ENCODE data around the gene FSTL5. TPM values are rescaled to one million over a fixed set of nuclear protein-coding genes. Genes with fewer than 3 reads are reported as not detected.
"Not testable (repeated sequence)": the region's sequence is repeated elsewhere in the genome, so short reads cannot be mapped to it uniquely, and the experiment has no call there.

Gene FSTL5
- total RNA-seq, result under 1 TPM in 1 of 2 donors, not detected in 1; 0.13 TPM

DNA sequence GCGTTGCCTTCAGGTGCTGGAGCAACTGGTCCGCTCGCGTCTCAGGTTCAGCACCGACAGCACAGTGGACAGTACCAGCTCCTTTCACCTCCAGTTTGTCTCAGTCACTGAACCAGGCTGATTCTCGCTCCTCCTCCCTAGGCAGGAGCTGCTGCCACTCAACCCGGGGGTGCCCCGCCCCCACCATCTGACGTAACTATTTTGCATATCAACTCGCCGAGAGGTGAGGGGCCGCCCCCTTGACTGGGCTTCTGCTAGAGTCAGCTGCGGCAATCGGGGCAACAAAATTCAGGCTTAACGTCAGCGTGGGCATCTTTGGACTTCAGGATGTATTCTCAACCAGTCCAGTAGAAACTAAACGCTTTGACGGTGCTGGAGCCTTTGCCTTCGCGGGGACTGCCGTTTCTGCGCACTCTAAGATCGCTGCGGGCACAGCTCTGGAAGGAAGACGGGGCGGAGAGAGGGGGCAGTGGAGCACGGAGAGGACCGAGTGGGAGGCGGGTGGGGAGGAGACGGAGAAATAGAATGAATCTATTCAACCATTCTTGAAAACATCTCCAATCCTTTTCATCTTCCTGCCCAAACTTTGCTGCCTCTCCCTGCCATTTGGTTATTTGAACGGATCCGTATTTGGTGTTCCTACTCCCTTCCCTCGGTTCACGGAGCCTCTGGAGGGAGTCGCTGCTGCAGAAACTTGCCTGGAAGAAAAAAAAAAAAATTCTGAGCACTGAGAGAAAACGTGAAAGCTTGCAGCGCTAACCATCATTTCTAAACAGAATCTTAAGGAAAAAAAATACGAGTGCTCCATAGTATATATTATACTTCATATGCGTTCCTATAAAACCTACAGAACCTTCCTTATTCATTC lies at the start of gene FSTL5:
TSS of gene FSTL5 (minus strand) at position 109 of the 868 bp plus-strand sequence. CDS start 52,604 bp downstream, outside the sequence.
- H3K4me1 ChIP-seq, result no peaks in the 10 kb centered on the region
- H3K4me3 ChIP-seq, result peak within 1 kb of the TSS; percentile 29
- H3K9ac ChIP-seq (ENCODE audit: low read depth in 2 of 2, low read length in 2 of 2), result no peak within 1 kb of the TSS
- no peaks in the 10 kb centered on the region for H3K36me3 ChIP-seq
- peak; percentile 82 for DNase-seq
- TF ChIP-seq, protein P1, sequence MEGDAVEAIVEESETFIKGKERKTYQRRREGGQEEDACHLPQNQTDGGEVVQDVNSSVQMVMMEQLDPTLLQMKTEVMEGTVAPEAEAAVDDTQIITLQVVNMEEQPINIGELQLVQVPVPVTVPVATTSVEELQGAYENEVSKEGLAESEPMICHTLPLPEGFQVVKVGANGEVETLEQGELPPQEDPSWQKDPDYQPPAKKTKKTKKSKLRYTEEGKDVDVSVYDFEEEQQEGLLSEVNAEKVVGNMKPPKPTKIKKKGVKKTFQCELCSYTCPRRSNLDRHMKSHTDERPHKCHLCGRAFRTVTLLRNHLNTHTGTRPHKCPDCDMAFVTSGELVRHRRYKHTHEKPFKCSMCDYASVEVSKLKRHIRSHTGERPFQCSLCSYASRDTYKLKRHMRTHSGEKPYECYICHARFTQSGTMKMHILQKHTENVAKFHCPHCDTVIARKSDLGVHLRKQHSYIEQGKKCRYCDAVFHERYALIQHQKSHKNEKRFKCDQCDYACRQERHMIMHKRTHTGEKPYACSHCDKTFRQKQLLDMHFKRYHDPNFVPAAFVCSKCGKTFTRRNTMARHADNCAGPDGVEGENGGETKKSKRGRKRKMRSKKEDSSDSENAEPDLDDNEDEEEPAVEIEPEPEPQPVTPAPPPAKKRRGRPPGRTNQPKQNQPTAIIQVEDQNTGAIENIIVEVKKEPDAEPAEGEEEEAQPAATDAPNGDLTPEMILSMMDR (IDR thresholded peaks at IDR 0.05), result no peak
- intact Hi-C loops (cut with DNase I), result loop anchor here (10.0 kb wide), 1 partner anchor 281 kb away; no protein-coding TSS in a partner anchor
- H3K27me3 ChIP-seq, result no peaks in the 10 kb centered on the region
- H3K27ac ChIP-seq, result no peak within 1 kb of the TSS
- H3K9me3 ChIP-seq, result no peaks in the 10 kb centered on the region

DNA sequence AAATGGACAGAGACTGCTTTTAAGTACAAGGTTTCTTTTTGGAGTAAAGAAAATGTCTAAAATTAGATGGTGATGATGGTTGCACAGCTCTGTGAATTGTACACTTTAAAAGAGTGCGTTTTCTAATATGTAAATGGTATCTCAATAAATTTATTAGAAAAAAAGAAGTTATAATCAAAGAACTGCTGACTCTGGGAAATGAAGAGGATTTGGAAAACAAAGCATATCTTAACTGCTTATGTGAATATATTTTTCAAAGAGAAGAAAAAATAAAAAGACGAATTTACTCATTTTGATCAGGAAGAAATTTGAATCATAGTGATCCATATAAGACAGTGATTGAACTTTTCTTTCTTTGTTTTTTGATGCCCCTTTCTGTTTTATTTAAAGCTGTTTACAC lies 45.9 kb upstream of the FSTL5 start:
- intact Hi-C loops (cut with DNase I), result no loop called here
- Histone ChIP-seq H3K27ac (no peak overlapping the region), H3K36me3 (no peaks in the 10 kb centered on the region), H3K9ac (ENCODE audit: low read depth in 2 of 2, low read length in 2 of 2) (no peak overlapping the region), H3K4me3 (no peak overlapping the region), H3K9me3 (no peaks in the 10 kb centered on the region), H3K4me1 (no peaks in the 10 kb centered on the region), H3K27me3 (no peaks in the 10 kb centered on the region)
- TF ChIP-seq, protein P1 (IDR thresholded peaks at IDR 0.05), result no peak
- DNase-seq, result no peak

DNA sequence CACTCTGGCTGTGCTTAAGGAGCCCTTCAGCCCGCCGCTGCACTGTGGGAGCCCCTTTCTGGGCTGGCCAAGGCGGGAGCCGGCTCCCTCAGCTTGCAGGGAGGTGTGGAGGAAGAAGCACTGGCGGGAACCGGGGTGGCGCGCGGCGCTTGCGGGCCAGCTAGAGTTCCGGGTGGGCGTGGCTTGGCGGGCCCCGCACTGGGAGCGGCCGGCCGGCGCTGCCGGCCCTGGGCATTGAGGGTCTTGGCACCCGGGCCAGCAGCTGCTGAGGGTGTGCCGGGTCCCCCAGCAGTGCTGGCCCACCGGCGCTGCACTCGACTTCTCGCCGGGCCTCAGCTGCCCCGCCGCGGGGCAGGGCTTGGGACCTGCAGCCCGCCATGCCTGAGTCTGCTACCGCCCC lies 39.7 kb upstream of the FSTL5 start:
- H3K4me3 ChIP-seq; intact Hi-C loops (cut with DNase I); H3K27me3 ChIP-seq; H3K27ac ChIP-seq; H3K36me3 ChIP-seq; H3K9ac ChIP-seq (ENCODE audit: low read depth in 2 of 2, low read length in 2 of 2); H3K9me3 ChIP-seq; H3K4me1 ChIP-seq; DNase-seq: not testable (repeated sequence)

DNA sequence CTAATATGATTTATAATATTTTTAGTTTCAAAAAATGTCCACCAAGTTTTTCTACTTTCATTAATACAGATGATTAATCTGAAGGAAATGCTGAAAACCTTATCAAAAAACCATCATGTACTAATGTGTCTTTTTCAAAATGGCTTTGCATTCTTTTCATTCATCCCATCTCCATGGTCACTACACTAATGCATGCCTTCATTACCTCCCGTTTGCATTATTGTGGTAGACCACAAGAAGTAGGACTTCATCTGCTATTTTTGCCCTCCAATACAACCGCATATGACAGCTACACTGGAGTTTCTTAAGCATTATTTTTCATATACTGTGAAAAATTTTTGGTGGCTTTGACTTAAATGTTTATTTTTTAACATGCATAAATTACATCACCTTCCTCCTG lies 37.9 kb upstream of the FSTL5 start:
- no peaks in the 10 kb centered on the region for H3K36me3 ChIP-seq
- DNase-seq, result no peak
- no peaks in the 10 kb centered on the region for H3K27me3 ChIP-seq
- no peak overlapping the region for H3K4me3 ChIP-seq
- H3K4me1 ChIP-seq, result no peaks in the 10 kb centered on the region
- H3K9me3 ChIP-seq, result no peaks in the 10 kb centered on the region
- intact Hi-C loops (cut with DNase I), result no loop called here
- H3K9ac ChIP-seq (ENCODE audit: low read depth in 2 of 2, low read length in 2 of 2), result no peak overlapping the region
- TF ChIP-seq, protein P1 (IDR thresholded peaks at IDR 0.05), result no peak
- no peak overlapping the region for H3K27ac ChIP-seq

DNA sequence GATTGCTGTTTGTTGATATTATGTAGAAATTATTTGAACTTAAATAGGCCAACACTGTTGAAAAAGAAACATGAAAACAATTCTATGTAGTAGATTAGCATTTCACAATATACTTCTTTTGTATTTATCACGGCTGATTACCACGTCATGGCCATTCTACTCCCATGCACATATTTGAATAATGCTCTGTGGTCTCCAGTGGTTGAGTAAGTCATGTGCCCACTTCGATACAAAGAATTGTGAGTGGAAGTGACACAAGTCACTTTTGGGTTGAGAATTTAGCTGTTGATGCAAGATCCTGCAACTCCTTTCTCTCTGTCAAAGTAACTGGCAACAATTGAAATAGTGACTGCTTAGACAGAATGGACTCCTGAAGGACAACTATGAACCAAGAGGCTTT lies 6.7 kb upstream of the FSTL5 start:
- intact Hi-C loops (cut with DNase I), result no loop called here
- H3K27me3 ChIP-seq, result no peaks in the 10 kb centered on the region
- H3K27ac ChIP-seq, result no peak overlapping the region
- H3K9ac ChIP-seq (ENCODE audit: low read depth in 2 of 2, low read length in 2 of 2), result no peak overlapping the region
- H3K4me3 ChIP-seq, result no peak overlapping the region
- no peaks in the 10 kb centered on the region for H3K36me3 ChIP-seq
- TF ChIP-seq, protein P1 (IDR thresholded peaks at IDR 0.05), result no peak
- no peak for DNase-seq
- H3K4me1 ChIP-seq, result no peaks in the 10 kb centered on the region
- H3K9me3 ChIP-seq, result no peaks in the 10 kb centered on the region

DNA sequence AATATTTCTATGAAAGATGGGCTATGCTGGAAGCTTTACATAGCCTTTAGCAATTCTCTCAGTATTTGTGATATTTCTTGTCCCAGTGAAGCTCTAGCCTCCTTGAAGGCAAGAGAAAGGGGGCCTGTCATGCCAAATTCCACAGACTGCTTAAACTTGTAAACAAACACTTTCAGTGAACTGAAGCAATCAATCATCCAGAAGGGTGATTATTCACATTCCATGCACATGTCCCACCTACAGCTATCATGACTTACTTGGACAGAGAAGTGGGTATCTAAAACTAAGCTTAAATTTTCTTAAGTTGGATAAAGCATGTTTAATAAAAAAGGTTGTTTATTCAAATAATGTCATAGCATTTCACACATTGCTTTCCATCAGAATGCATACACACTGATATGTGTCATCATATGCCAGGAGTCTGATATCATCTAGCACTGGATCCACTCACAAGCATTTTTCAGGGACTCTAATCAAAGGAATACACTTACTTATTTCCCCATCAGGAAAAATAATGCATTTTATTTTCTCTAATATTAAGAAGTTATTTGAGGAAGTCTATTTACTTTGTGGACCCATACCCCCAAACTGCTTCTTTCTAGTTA lies 1.2 kb upstream of the FSTL5 start:
- Histone ChIP-seq H3K27ac (no peak overlapping the region), H3K4me3 (peak overlapping the region; percentile 29), H3K9ac (ENCODE audit: low read depth in 2 of 2, low read length in 2 of 2) (no peak overlapping the region), H3K9me3 (no peaks in the 10 kb centered on the region), H3K4me1 (no peaks in the 10 kb centered on the region), H3K27me3 (no peaks in the 10 kb centered on the region), H3K36me3 (no peaks in the 10 kb centered on the region)
- TF ChIP-seq, protein P1 (IDR thresholded peaks at IDR 0.05), result no peak
- no peak for DNase-seq
- intact Hi-C loops (cut with DNase I), result loop anchor here (10.0 kb wide), 1 partner anchor 280 kb away; no protein-coding TSS in a partner anchor
